EH (cell line): ENCODE data around the gene INPP4B.

Experiments
- DNase-seq: peaks from one replicate; pipeline ENCODE4 v3.0.0-alpha.2; 2015; ENCODE audit warnings: low read depth

INPP4B gene

DNA sequence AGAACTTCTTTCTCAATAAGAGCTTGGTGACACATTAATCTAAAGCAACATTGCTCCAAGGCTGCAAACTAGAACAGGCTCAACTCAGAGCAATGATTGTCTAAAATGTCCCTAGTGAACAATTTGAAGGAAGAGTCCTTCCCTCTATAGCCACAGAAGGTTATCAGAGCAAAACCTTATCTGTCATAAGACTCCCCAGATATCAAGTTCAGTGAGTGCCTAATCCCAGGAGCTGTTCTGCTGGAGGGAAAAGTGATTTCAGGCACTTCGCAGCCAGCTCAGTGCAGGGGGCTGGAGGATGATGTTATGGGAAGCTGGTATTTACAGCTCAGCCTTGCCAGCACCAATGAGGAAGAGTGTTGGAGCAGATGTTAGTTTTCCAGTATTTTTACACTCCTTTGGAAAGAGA lies 497.5 kb downstream of the INPP4B start:
- no peak for DNase-seq

- DNase-seq = peak; percentile 40
These were observed 498.9 kb downstream of the INPP4B start for GRCh38 chr4:142347241-142347640.

- DNase-seq = no peak
These were observed 500.2 kb downstream of the INPP4B start for GRCh38 chr4:142345924-142346323.

DNA sequence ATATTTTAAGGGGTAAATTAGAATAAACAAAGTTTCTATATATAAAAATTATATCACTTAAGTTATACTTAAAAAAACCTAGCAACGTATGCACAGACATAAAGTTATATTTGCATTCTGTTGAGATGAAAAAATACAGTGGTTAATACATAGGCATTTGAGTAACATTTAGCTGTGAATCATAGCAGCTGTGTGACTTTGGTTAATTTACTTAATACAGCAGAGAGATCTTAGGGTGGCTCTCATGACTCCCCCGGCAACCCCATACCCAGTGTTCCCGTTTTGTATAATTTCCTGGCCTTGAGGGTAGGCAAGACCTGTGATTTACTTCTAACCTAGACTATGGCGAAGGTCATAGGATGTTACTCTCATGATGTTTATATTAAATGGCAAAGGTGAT lies 504.8 kb downstream of the INPP4B start:
- no peak for DNase-seq

- DNase-seq = no peak
These were observed 507.0 kb downstream of the INPP4B start for GRCh38 chr4:142339053-142339452.

DNA sequence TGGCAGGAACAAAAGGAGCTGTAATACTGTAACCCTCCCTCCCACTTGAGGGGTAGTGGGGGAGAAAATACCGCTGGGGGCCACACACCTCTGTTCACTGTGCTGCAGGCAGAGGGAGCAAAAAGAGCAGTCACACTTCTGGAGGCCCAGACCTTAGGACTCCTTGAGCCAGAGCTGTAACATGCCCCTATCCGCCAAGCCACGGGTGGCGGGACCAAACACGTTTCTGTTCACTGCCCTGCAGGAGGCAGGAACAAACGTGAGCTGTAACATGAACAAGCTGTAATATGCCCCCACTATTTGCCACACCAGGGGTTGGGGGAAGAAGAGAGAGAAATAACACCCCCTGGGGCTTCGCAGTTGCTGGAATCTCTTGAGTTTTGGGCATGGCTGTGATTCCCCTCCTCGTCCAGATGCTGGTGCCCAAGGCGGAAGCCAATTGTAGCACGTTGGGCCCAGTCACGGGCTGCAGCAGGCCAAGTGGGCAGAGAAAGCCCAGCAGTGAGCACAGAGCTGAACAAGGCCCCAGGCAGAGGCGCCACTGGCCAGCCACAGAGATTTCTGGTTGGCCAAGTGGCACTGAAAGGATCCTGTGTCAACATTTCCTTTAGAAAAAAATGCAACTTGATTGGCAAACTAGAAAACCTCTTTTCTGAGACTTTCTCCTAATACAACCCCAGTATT lies 509.7 kb downstream of the INPP4B start:
- no peak for DNase-seq

DNA sequence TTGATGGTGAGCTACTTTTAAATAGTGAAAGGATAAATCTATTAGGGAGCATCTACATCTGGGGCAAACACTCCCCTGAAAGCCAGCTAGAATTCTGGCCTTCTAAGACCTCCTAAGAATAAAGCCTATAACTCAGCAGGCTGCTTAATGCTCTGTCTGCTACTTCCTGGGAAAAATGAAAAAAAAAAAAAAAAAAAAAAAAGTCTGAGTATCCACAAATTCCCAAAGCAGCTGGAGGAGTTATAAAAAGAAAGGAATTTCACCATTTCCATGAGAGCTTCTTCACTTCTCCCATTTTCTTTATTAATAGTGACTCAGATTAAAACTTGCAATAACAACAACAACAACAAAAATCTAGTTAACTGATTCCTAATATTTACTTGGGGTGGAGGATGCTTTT lies 511.2 kb downstream of the INPP4B start:
- peak; percentile 77 for DNase-seq

DNA sequence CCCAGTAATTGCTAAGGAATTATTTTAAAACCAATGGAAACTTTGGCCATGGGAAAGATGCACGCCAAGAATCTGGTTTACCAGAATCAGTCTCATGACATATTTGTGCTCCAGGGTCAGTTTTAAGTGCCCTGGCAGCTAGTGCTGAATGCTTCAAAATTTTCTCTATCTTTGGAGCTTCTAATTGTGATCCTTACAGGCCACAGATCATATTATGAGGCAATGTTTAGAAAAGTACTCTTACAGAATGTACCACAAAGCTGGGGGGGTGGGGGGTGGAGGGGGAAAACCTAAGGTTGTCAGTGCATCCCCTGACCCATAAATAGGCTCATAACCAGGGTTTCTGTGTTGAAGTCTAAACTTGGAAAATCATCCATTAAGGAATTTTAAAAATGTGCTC lies 514.5 kb downstream of the INPP4B start:
- DNase-seq = peak; percentile 97

DNA sequence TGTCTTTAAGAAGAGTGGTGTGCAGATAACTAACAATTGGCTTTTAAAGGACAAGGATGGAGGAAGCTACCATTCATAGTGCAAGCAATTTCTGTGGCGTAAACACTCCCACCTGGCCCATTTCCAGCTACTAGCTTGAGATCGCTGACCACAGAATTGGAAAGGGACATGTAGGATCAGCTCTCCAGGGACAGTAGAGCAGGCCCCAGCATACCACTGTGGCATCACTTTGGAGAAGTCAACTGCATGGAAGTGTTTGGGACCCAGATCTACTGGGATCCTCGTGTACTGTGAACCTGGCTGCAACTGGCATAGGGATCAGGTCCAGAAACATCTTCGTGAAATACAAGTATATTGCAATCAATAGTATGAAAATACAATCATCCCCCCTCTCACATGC lies 515.0 kb downstream of the INPP4B start:
- DNase-seq = peak; percentile 70

DNA sequence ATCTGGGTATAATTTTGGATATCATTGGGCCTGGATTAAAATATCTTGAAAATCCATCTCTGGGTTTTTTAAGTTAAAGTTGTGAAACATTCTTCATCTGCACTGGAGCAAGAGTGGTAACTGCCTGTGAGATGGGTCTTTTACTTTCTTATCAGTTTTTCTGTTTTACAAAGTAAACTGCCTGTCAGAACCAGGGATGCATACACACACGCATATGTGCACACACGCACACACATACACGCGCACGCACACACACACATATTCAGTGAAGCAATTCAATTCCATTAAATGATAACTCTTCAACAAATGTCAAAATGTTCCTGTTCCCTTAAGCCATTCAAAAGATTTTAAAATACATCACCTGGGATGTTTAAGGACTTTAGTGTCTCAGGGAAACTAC lies 515.8 kb downstream of the INPP4B start:
- no peak for DNase-seq

DNA sequence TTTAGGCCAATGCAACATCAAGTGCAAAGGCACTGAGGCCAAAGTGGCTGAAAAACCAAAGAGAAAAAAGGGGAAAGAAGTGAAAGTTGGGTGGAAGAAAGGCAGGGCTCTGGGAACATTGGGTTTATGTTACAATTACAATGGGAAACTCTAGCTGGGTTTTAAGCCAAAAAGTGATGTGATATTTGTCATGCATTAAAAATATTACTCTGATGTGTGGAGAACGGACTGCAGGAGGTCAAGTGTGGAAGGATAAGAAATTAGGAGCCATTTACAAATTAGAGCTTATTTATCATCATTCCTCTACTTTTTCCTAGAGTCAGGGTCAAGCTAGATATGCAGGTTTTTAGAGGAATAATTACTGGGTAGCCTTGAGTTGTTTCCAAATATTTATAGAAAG lies 516.8 kb downstream of the INPP4B start:
- DNase-seq = no peak

GRCh38 chr4:142326181-142326580 lies 519.9 kb downstream of the INPP4B start:
- peak; percentile 52 for DNase-seq

DNA sequence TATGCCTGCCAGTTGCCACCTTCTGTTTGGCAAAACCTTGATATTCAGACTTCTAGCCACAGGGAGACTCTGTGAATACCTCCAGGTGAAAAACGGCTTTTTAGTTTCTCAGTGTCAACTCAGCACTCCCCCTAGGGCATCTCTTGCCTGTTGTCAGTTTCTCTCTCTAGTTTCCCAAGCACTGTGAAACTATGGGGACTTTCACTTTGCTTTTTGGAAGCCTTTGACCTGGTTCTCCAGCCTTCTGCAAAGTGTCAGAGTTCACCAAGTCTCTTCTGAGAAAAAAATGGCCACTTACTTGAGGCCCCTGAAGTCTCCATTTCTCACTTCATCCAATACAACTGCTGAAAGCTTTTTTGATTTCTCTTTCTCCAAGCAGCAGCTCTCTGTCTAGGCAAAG lies 521.5 kb downstream of the INPP4B start:
- DNase-seq = no peak

DNA sequence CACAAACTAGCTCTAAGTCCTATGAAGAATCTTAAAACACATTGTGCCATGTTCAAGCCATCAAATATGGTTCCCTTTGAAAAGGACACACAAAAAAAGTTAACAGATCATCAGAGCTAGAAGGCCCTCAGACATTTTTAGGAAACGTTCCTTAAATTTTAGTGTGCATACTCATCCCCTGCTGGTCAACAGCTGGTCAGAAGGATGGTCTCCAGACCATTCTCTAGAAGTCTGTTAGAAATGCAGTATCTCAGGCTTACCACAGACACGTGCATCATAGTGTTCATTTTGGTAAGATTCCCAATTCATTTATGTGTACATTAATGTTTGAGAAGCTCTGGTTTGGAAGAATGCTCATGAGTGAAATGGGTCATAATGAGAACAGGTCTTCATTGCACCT lies 523.1 kb downstream of the INPP4B start:
- DNase-seq = peak; percentile 73

GRCh38 chr4:142318280-142318679 lies 527.8 kb downstream of the INPP4B start:
- peak; percentile 71 for DNase-seq

GRCh38 chr4:142316913-142317312 lies 529.2 kb downstream of the INPP4B start:
- no peak for DNase-seq

DNA sequence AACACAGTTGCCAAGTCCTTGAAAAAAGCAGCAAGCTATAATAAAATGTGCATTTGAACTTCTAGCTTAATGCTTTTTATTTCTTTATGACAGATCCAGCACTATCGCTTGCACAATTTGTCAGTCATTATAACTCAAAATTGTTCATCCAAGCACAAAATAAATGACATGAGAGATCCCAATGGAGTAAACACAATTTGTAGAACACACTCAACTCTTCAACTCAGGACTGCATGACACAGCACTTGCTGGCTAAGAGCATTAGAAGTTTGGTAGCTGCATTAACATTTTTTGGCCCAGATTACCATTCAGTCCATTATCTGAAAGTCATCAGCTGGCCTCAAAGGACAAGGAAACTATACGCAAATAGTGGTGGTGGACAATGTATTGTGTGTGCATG lies 530.1 kb downstream of the INPP4B start:
- DNase-seq = no peak

DNA sequence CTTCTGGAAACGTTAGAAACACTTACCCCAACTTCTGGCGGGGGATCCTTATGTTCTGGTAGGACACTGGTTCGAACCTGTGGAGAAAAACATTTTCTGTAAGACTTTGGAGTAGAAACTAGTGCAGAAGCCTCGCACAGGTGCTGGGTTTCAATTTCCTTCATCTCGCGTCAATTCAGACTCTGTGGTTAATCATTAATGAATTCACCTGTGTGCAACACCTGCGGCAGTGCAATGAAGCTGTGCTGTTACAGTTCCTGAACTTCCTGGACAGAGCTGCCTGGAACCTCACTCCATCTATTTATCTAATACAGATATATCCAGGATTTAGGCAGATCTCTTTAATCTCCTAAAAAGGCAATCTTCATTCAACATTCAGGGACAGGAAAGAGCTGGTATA lies 531.4 kb downstream of the INPP4B start:
- DNase-seq = no peak

GRCh38 chr4:142314247-142314646 lies 531.9 kb downstream of the INPP4B start:
- DNase-seq = no peak

DNA sequence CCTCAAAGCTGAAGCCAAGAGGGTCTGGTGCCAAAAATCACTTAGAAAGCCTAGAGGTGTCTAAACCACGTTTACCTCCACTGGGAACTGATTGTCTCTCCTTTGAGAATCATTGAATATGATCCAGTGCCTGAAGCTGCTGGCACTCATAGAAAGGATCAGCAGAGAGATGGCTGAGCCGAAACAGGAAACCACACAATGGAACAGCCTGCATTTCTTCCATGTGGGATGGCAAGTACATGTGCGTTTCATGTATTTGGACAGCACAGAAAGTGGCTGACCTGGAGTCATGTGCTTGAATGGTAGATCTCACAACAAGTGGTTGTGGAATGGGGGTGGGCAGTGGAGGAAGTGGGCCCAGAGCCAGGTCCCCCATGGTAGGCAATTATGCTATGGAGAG lies 533.7 kb downstream of the INPP4B start:
- no peak for DNase-seq

DNA sequence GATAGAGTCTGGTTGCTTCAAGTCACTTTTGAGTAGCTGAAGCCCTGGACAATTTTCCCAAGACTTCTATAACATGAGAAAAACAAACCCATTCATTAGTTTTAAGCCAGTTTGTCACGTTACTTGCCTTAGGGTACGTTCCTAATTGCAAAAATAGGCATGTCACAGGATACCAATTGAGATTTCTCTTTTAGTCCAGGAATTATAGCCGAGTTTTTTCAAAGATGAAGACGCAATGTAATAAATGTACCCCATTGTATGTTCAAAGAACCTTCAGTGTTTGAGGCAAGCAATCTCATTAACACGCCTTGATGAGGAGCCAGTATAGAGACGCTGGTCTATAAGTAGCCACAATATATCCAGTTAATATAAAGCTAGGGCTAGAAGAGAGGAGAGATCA lies 534.2 kb downstream of the INPP4B start:
- no peak for DNase-seq

DNA sequence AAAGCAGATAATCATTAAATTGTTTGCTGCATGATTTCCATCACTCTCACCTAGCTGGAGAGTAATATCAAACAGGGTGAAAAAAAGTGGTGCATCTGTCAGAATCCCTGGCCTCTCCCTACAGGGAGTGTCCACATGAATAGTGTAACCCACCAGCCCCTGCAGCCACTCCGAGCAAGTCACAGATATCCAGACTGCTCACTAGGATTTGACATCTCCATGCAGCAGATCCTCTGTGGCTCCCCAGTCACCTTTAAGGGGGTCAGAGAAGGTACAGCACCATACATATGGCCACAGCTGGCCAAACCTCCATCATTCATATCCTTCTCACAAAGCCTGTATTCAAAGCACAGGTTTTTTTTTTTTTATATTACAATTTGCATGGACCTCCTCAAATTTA lies 536.3 kb downstream of the INPP4B start:
- no peak for DNase-seq

DNA sequence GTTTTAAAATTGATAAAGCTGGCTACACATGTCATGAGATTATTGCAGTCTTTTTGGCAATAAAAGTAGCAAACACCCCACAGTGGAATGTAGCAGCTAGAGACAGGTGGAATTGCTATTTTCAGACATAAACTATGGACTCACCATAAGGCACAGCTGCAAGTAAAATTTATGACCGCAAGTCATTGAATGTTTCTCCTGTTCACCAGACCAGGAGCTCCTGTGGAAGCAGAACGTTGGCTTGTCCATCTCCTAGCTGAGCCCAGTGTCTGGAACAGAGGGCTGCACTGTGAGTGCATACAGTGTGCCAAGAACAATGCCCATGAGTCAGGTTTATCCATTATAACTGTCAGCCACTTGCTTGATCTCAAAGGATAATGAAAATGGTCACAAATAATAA lies 538.2 kb downstream of the INPP4B start:
- no peak for DNase-seq

- no peak for DNase-seq
These were observed 548.8 kb downstream of the INPP4B start for GRCh38 chr4:142297313-142297712.

DNA sequence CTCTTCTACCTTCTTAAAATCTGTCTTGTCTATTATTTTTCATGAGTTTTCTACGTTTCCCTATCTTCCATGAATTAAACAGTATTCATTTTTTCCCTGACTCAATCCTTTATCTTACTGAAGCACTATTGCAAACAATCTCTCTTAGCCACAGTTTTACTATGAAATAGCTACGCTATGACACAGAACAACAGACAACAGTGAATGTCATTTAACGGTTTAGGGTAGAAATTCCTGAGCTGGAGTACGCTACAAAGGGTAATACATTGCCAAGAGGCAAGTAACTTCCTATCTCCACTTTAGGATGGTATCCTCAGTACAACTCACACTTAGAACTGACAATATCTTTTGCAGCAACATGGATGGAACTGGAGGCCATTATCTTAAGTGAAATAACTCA lies 552.6 kb downstream of the INPP4B start:
- peak; percentile 68 for DNase-seq
